H1 (cell line): Measurements from ENCODE around the gene UTS2B. TPM values are rescaled to one million over a fixed set of nuclear protein-coding genes. Genes with fewer than 3 reads are reported as not detected.
A peak's percentile ranks its signal among the peaks of the same experiment; 100 is the strongest.

Experiments
- CTCF ChIA-PET: fragments of 300-600 bp; sonication (Branson Sonifier 250); formaldehyde crosslinking; loops from one replicate; lab custom pipeline; 2021; ENCODE audit not compliant: partially characterized antibody; lab: Charles Lee
- POLR2A ChIA-PET: fragments of 300-600 bp; sonication (Branson Sonifier 250); formaldehyde crosslinking; loops from one replicate; lab custom pipeline; 2021; ENCODE audit warnings: inconsistent platforms; ENCODE audit not compliant: partially characterized antibody; lab: Charles Lee
- DNase-seq, 2 experiments: peaks; one replicate each; pipeline versions ENCODE4 v3.0.0 to v3.0.0-alpha.2; 2010 to 2022; ENCODE audit warnings: low spot score in 2 of 2, low read depth in 1 of 2, mixed read lengths in 1 of 2
- FAIRE-seq: peaks from 2 replicates; lab custom pipeline; 2011; peaks lifted over from hg19 to GRCh38; lab: Jason Lieb, UNC
- H2AFZ ChIP-seq: 2 replicates; pipeline ENCODE4 v1.8.1; 2012; ENCODE audit warnings: low read length, inconsistent platforms
- H2AK5ac ChIP-seq: 2 replicates; pipeline ENCODE4 v1.6.1; 2013; ENCODE audit warnings: low read depth, low read length
- H2BK120ac ChIP-seq: replicated peaks from 2 replicates; pipeline ENCODE3; 2013; ENCODE audit warnings: low read depth, low read length, inconsistent platforms
- H2BK12ac ChIP-seq: 2 replicates; pipeline ENCODE4 v1.6.1; 2013; ENCODE audit warnings: low read depth, low read length
- H2BK15ac ChIP-seq: 2 replicates; pipeline ENCODE4 v1.6.1; 2013; ENCODE audit warnings: low read length
- H2BK20ac ChIP-seq: 2 replicates; pipeline ENCODE4 v1.6.1; 2013; ENCODE audit warnings: low read length
- H2BK5ac ChIP-seq: 2 replicates; pipeline ENCODE4 v1.6.1; 2013; ENCODE audit warnings: low read depth, low read length
- H3K14ac ChIP-seq: 2 replicates; pipeline ENCODE4 v1.6.1; 2013; ENCODE audit warnings: inconsistent platforms; ENCODE audit not compliant: insufficient read length
- H3K18ac ChIP-seq: 2 replicates; pipeline ENCODE4 v1.6.1; 2013; ENCODE audit warnings: low read length; ENCODE audit errors: extremely low read depth
- H3K23ac ChIP-seq: 2 replicates; pipeline ENCODE4 v1.6.1; 2013; ENCODE audit warnings: inconsistent platforms; ENCODE audit not compliant: insufficient read length
- H3K23me2 ChIP-seq: 2 replicates; pipeline ENCODE4 v1.6.1; 2013; ENCODE audit warnings: low read depth, low read length
- H3K27ac ChIP-seq: 2 replicates; pipeline ENCODE4 v1.6.1; 2011; ENCODE audit warnings: low read depth, low read length, inconsistent platforms
- H3K27me3 ChIP-seq, 4 experiments: replicated peaks in 1 of 4; 1 replicate in 1 of 4; 2 replicates in 3 of 4; pipeline versions ENCODE4 v1.6.1 to v1.8.1; 2011 to 2013; ENCODE audit warnings: low read length in 3 of 4, mild to moderate bottlenecking in 3 of 4, inconsistent platforms in 2 of 4, mixed read lengths in 2 of 4, moderate library complexity in 1 of 4; ENCODE audit not compliant: control insufficient read depth in 3 of 4, insufficient read depth in 3 of 4; ENCODE audit errors: extremely low read depth in 1 of 4
- H3K36me3 ChIP-seq, 4 experiments: 2 replicates each; pipeline versions ENCODE4 v1.6.1 to v1.8.1; 2011 to 2013; ENCODE audit warnings: mild to moderate bottlenecking in 4 of 4, low read length in 3 of 4, moderate library complexity in 2 of 4, control low read depth in 1 of 4, inconsistent platforms in 1 of 4; ENCODE audit not compliant: insufficient read depth in 4 of 4, control insufficient read depth in 2 of 4
- H3K4ac ChIP-seq: replicated peaks from 2 replicates; pipeline ENCODE3; 2013; ENCODE audit warnings: low read length, low read depth, mixed read lengths, inconsistent platforms; ENCODE audit not compliant: insufficient read length
- H3K4me1 ChIP-seq, 4 experiments: replicated peaks in 1 of 4; 1 replicate in 1 of 4; 2 replicates in 3 of 4; pipeline versions ENCODE4 v1.6.1 to v1.8.1; 2011 to 2013; ENCODE audit warnings: low read length in 3 of 4, inconsistent platforms in 2 of 4, mixed read lengths in 1 of 4; ENCODE audit not compliant: insufficient read depth in 4 of 4, control insufficient read depth in 3 of 4
- H3K4me2 ChIP-seq, 2 experiments: 2 replicates each; pipeline versions ENCODE4 v1.6.1 to v1.8.1; 2011 to 2013; ENCODE audit warnings: low read depth in 2 of 2, low read length in 2 of 2, control low read depth in 1 of 2, inconsistent platforms in 1 of 2, mild to moderate bottlenecking in 1 of 2; ENCODE audit not compliant: insufficient read depth in 1 of 2
- H3K4me3 ChIP-seq, 4 experiments: fragments of 200-600, 300-600 bp in 1 of 4; sonication (generic), shearing (Covaris generic), sonication (Bioruptor Twin) in 1 of 4; 2 replicates each; pipeline versions ENCODE4 v1.5.1 to v1.8.1; 2011 to 2016; ENCODE audit warnings: low read length in 4 of 4, low read depth in 3 of 4, control low read depth in 2 of 4, inconsistent platforms in 2 of 4, mild to moderate bottlenecking in 2 of 4, mixed read lengths in 1 of 4, moderate library complexity in 1 of 4; ENCODE audit not compliant: insufficient read depth in 2 of 4; ENCODE audit errors: extremely low read depth in 1 of 4
- H3K56ac ChIP-seq: replicated peaks from 2 replicates; pipeline ENCODE3; 2013; ENCODE audit warnings: low read depth, mild to moderate bottlenecking, mixed read lengths, low read length, inconsistent platforms; ENCODE audit not compliant: insufficient read length
- H3K79me1 ChIP-seq: 2 replicates; pipeline ENCODE4 v1.6.1; 2013; ENCODE audit warnings: low read depth, low read length, control low read depth
- H3K79me2 ChIP-seq, 2 experiments: 2 replicates each; pipeline versions ENCODE4 v1.6.1 to v1.8.1; 2012 to 2013; ENCODE audit warnings: low read length in 2 of 2, mild to moderate bottlenecking in 2 of 2, inconsistent platforms in 1 of 2; ENCODE audit not compliant: insufficient read depth in 2 of 2, control insufficient read depth in 1 of 2
- H3K9ac ChIP-seq, 4 experiments: replicated peaks in 1 of 4; 1 replicate in 1 of 4; 2 replicates in 3 of 4; pipeline versions ENCODE4 v1.6.1 to v1.8.1; 2011 to 2013; ENCODE audit warnings: low read depth in 3 of 4, low read length in 3 of 4, control low read depth in 2 of 4, mild to moderate bottlenecking in 2 of 4, moderate library complexity in 2 of 4, inconsistent platforms in 1 of 4; ENCODE audit errors: extremely low read depth in 1 of 4
- H3K9me3 ChIP-seq, 2 experiments: 2 replicates each; pipeline versions ENCODE4 v1.6.1 to v1.8.1; 2012 to 2013; ENCODE audit warnings: mild to moderate bottlenecking in 2 of 2, moderate library complexity in 2 of 2, control low read depth in 1 of 2, inconsistent platforms in 1 of 2, low read depth in 1 of 2, low read length in 1 of 2, mixed read lengths in 1 of 2; ENCODE audit not compliant: insufficient read depth in 2 of 2
- H4K20me1 ChIP-seq, 2 experiments: replicated peaks in 1 of 2; 2 replicates each; pipeline versions ENCODE3 to v1.8.1; 2011 to 2013; ENCODE audit warnings: inconsistent platforms in 2 of 2, low read length in 2 of 2, mild to moderate bottlenecking in 1 of 2; ENCODE audit not compliant: insufficient read depth in 2 of 2, control insufficient read depth in 1 of 2
- H4K5ac ChIP-seq: 2 replicates; pipeline ENCODE4 v1.6.1; 2013; ENCODE audit warnings: low read length, low read depth, mixed read lengths, inconsistent platforms; ENCODE audit not compliant: insufficient read length
- H4K8ac ChIP-seq: 2 replicates; pipeline ENCODE4 v1.8.0; 2013; ENCODE audit warnings: mild to moderate bottlenecking, moderate library complexity, low read length, inconsistent platforms; ENCODE audit not compliant: insufficient read depth; ENCODE audit errors: extremely low read depth
- H4K91ac ChIP-seq: replicated peaks from 2 replicates; pipeline ENCODE3; 2013; ENCODE audit warnings: low read length, mixed read lengths, inconsistent platforms; ENCODE audit not compliant: insufficient read length
- CEBPB ChIP-seq: IDR thresholded peaks from 2 replicates; pipeline ENCODE4 v1.6.1; 2012; ENCODE audit warnings: low read depth, low read length
- WGBS, 2 experiments: shearing (Covaris generic) in 1 of 2; methylation state at CpG; one replicate each; pipeline versions ENCODE4 v1.1.6 to v1.1.7; 2013 to 2015; ENCODE audit warnings: low lambda C conversion rate in 2 of 2, mixed read lengths in 2 of 2, inconsistent platforms in 1 of 2, low coverage in 1 of 2, missing lambda C conversion rate in 1 of 2; ENCODE audit not compliant: insufficient replicate concordance in 2 of 2, insufficient coverage in 1 of 2, insufficient read length in 1 of 2; ENCODE audit errors: extremely low coverage in 1 of 2, missing lambda C conversion rate in 1 of 2; 5-methylcytosine and 5-hydroxymethylcytosine counted together
- polyA plus RNA-seq, 7 experiments: library from polyadenylated mRNA; depleted of rRNA in 3 of 7; stranded (reverse) in 5 of 7; unstranded in 2 of 7; fragments of >200 nt in 5 of 7; fragments of 200-250 nt in 2 of 7; gene quantifications; 1 replicate in 5 of 7; 2 replicates in 1 of 7; 4 replicates in 1 of 7; pipeline versions ENCODE4 v1.2.1 to v1.2.3, GENCODE V29; 2011 to 2013; ENCODE audit warnings: missing spikeins in 2 of 7, mixed read lengths in 2 of 7
- total RNA-seq: library from RNA; stranded (reverse); fragmentation: NEBNext Ultra II Directional; extraction: Animal tissue kit (Norgen Biotek cat#: 25700); gene quantifications from 2 replicates; pipeline ENCODE4 v1.2.1, GENCODE V29; 2021
- TF ChIP-seq, protein P1 (sequence below): IDR thresholded peaks from 2 replicates; pipeline ENCODE4 v1.6.1; 2011; ENCODE audit warnings: low read depth, mild to moderate bottlenecking, low read length; ENCODE audit not compliant: insufficient read depth

The UTS2B gene
- total and polyA plus RNA-seq, 2 of the 8 experiments (the other 6 are each of a cell fraction or from before 2014, with no cell fraction given): not detected

DNA sequence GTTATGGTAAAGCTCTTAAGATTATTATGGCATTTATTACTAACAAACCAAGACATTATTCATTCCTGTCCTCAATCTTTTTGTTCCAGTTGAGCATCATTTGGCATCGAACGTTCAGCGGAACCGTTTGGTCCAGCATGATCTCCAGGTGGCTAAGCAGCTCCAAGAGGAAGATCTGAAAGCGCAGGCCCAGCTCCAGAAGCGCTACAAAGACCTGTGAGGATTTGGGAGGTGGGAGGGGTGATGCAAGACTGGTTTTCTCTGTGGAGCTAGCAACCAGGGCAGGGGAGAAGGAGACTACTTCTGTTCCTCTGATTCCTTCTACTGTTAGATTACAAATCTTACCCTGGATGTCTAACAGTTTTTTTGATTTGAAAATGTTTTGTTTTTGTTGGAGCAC lies 27.6 kb upstream of the UTS2B start:
- CTCF ChIA-PET: interaction anchor here (0.8 to 1.5 kb wide), 5 partner anchors 9 to 41 kb away, joined by 3 to 4 read pairs (median 3); no protein-coding TSS in a partner anchor
- Histone ChIP-seq H2BK20ac (no peak overlapping the region), H3K4me3 (no peak overlapping the region), H3K4me2 (no peak overlapping the region), H3K9me3 (no peaks in the 10 kb centered on the region), H3K56ac (no peak overlapping the region), H2BK120ac (no peak overlapping the region)
- POLR2A ChIA-PET: interaction anchor here (0.9 to 1.5 kb wide), 2 partner anchors 11 to 570 kb away, joined by 3 to 4 read pairs; no protein-coding TSS in a partner anchor
- 78% methylated on average over 6 of the region's 6 CpGs; no CpG with 5 or more reads in 1 of the 2 experiments for WGBS, 2 experiments
- no peak for DNase-seq
- peak; percentile 63 for TF ChIP-seq CEBPB
- TF ChIP-seq, protein P1, sequence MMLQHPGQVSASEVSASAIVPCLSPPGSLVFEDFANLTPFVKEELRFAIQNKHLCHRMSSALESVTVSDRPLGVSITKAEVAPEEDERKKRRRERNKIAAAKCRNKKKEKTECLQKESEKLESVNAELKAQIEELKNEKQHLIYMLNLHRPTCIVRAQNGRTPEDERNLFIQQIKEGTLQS: no peak
- TF ChIP-seq, all 59 proteins: peak for 1
- Histone ChIP-seq H3K4ac (no peak overlapping the region), H2AFZ (no peak overlapping the region), H2AK5ac (no peak overlapping the region; the same call in 1 of the 2 replicates), H3K23me2 (no peaks in the 10 kb centered on the region), H3K36me3 (peaks cover 0 to 4% (median 0%) of the 10 kb centered on the region in 4 experiments; a peak in 1 of 8 replicates), H3K4me1 (peaks cover 0 to 6% (median 1%) of the 10 kb centered on the region in 4 experiments; a peak in 2 of 7 replicates), H3K79me2 (peaks cover 0 to 2% of the 10 kb centered on the region in 2 experiments; a peak in 1 of 4 replicates), H4K91ac (no peak overlapping the region), H2BK15ac (no peak overlapping the region), H4K5ac (no peak overlapping the region), H3K27ac (no peak overlapping the region), H3K14ac (no peak overlapping the region), H3K27me3 (no peaks in the 10 kb centered on the region), H2BK5ac (no peak overlapping the region), H4K20me1 (no peaks in the 10 kb centered on the region), H3K18ac (no peak overlapping the region), H2BK12ac (no peak overlapping the region), H3K9ac (no peak overlapping the region), H3K79me1 (no peaks in the 10 kb centered on the region), H4K8ac (no peak overlapping the region), H3K23ac (no peak overlapping the region)
- FAIRE-seq: peak; percentile 24
